22Rv1 (cell line): ENCODE results near the gene CEND1.

Source experiments
- CTCF ChIP-seq: fragments of 450-650 bp; IDR thresholded peaks from 2 replicates; pipeline ENCODE4 v1.5.1; 2017; ENCODE audit warnings: mild to moderate bottlenecking
- ZFX ChIP-seq: fragments of 450-650 bp; IDR thresholded peaks from 2 replicates; pipeline ENCODE4 v1.6.1; 2017; ENCODE audit warnings: antibody characterized with exemption, borderline replicate concordance

DNA sequence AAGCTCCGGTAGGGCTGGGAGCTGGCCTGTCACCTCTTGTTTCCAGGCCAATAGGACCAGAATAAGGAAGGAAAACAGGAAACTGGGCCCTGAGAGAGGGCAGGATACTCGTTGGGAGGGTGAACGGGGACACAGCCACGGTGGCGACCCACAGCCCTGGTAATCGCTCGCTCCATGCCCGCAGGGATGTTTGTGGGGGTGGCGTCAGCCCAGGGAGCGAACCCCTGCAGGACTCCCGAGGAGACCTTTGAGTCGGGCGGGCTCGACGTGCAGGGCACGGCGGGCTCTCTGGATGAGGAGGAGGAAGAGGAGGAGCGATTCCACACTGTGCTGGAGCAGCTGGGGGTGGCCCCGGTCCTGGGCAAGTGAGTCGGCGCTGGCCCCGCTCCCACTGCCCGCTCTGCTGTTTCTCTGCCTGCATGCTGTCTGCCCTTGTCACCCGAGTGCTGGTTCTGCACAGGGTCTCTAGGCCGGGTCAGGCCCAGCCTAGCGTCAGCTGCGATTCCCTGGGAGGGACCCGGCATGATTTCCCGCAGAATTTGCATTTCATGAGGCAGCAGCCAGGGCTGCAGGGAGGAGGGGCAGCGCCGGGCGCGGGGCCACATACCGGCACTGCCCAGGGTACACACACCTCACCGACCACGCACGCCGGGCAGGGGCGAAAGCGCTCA, 39.4 kb upstream of the CEND1 start:
- TF ChIP-seq CTCF, result no peak
- TF ChIP-seq ZFX, result no peak
